COR-L47 (cell line): Measurements from ENCODE around the gene ATRN.
"Not testable (repeated sequence)": the region's sequence is repeated elsewhere in the genome, so short reads cannot be mapped to it uniquely, and the experiment has no call there.

Source experiments
- DNase-seq: peaks from one replicate; lab custom pipeline; 2025; lab: John Stamatoyannopoulos, UW

ATRN gene

GRCh38 chr20:3470627-3471396 is at the start of gene ATRN:
TSS of gene ATRN (plus strand) at chr20:3471018. CDS start at chr20:3471108, 90 bp downstream.
- DNase-seq = peak; percentile 83

GRCh38 chr20:3421985-3422384 is 48.8 kb upstream of the ATRN start:
- no peak for DNase-seq

DNA sequence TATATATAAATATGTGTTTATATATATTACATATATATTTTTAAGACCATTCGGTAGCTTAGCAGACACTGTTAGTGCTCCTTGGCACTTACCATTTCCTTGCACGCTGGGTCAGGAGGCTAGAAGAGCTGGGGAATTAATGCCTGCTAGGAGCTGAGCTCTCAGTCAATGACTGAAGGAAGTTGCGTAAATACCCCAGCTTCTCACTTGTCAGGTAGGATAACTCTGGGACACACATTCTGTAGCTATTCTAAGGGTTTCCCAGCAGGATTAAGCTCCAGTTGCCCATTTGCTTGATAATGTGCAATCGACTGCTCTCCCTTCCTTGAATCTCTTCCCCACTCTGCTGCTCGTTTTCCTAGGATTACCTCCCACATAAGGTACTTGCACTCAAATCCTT is 47.7 kb upstream of the ATRN start:
- no peak for DNase-seq

- not testable (repeated sequence) for DNase-seq
These were observed 44.1 kb upstream of the ATRN start for GRCh38 chr20:3426766-3427165.

DNA sequence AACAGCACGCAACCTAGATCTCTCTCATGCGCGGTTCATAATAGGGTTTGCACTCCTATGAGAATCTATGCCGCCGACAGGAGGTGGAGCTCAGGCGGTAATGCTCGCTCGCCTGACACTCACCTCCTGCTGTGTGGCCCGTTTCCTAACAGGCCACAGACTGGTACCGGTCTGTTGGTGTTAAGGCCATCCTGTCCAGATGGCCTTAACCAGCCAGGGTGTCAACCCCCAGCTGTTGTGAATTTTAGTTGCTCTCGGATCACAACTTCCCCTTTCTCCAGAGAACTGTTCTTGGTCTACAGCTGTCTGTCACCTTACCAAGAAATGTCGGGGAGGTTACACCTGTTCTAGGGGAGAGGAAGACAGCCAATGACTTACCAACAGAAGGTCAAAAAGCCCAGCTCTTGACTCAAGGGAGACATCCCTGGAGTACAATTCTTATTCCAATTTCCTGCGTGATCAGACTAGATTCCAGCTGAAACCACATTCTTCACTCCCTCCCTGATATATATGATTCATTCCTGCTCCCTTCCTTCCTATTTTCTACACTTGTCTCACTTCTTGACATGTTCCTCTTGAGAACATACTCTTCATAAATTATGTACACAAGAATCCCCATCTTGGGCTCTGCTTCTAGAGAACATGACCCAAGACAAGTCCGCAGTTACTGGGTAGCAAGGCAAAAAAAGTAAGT is 40.3 kb upstream of the ATRN start:
- DNase-seq = no peak

DNA sequence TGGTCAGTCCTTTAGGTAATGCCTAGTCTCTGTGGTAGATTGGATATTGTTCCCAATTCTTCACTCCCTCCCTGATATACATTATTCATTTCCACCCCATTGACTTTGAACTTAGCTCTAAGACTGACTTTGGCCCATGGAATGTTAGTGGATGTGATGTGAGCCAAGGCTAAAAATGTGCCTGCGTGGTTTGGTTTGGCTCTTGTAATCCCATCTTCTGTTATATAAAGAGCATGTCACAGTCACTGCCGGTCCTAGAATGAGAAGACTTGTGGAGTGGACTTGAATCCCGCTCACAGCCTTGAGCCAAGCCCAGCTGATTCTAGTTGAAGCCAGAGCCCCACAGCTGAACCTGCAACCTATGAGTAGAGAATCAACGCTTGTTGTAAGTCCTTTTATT is 39.7 kb upstream of the ATRN start:
- DNase-seq = no peak

GRCh38 chr20:3432844-3433243 is 38.0 kb upstream of the ATRN start:
- no peak for DNase-seq

GRCh38 chr20:3433744-3434143 is 37.1 kb upstream of the ATRN start:
- no peak for DNase-seq

DNA sequence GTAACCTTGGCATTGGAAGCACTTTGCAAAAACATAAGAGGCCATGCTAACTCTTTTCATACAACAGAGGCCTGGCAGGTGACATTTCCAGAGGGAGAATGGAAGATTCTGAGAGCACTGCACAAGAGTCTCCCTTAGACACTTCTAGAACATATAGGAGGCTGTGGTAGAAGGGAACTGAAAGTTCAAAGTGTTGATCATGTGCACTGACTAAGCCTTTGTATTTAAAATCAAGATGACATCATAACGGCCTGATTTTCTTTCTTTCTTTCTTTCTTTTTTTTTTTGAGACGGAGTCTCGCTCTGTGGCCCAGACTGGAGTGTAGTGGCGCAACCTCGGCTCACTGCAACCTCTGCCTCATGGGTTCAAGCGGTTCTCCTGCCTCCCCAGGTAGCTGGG is 36.6 kb upstream of the ATRN start:
- DNase-seq = no peak

DNA sequence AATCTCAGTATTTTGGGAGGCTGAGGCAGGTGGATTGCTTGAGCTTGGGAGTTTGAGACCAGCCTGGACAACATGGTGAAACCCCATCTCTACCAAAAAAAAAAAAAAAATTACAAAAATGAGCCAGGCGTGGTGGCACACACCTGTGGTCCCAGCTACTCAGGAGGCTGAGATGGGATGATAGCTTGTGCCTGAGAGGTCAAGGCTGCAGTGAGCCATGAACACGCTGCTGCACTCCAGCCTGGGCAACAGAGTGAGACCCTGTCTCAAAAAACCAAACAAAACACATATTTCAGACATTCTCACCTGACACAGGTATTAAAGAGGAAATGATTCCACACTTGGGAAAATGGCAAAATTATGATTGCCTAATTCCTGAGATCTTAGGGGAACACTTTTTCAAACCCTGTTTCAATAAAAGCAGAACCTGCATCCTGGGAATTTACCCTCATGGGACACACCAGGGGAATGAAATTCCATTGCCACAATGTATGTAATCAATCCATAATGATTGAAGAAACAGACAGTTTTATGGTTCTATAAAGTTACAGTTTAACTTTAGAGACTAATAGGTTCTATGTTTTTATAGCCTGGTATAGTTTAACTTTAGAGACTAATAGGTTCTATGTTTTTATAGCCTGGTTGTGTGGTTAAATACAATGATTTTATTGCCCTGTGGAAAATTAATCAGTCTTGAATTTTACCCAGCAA is 33.8 kb upstream of the ATRN start:
- no peak for DNase-seq

GRCh38 chr20:3446779-3447178 is 24.0 kb upstream of the ATRN start:
- no peak for DNase-seq

- DNase-seq = no peak
These were observed 23.5 kb upstream of the ATRN start for GRCh38 chr20:3447321-3447720.

DNA sequence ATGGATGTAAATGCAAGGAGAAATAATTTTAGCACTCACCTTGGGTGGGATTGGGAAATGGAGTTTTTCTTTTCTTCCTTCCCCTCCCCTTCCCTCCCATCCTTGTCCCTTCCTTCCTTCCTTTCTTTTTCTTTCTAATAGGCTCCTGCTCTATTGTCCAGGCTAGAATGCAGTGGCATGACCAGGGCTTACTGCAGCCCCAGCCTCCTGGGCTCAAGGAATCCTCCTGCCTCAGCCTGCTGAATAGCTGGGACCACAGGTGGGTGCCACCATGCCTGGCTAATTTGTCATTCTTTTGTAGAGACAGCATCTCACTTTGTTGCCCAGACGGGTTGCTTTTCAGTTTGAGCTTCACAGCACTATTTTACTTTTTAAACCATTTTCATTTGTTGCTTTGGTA is 21.5 kb upstream of the ATRN start:
- no peak for DNase-seq

DNA sequence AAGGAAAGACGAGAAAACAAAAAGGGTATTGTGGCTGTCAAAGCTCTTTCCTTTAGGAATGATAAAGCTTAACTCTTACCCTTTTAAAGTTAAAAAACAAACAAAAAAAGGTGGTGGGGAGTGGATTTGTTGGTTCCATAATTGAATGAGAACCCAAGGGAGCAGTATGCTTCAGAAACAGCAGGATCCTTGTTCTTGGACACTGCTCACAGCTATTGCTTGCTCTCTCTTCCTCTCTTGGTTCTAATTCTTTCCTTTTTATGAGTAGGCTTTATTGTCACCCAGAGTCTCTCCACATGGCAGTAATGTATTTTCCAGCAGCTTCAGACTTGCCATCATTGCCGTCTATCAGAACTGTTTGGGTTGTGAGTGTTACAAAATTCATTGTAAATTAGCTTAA is 18.7 kb upstream of the ATRN start:
- DNase-seq = no peak

DNA sequence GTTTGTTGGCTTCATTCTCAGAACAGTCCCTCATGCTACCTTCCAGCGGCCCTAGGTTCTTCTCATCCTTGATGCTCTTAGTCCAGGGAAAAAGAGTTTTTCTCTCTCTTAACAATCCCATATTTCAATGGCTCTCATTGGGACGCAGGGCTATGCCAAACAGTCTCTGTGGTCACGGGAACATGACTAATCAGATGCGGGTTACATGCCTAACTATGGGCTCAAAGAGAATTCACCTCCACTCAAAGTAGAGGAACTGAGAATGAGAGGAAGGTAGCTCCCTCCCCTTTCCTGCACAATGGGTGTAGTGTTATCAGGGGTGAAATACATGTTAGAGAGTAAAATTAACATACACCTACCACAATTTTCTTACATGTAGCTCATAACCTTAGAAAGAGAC is 18.1 kb upstream of the ATRN start:
- no peak for DNase-seq

DNA sequence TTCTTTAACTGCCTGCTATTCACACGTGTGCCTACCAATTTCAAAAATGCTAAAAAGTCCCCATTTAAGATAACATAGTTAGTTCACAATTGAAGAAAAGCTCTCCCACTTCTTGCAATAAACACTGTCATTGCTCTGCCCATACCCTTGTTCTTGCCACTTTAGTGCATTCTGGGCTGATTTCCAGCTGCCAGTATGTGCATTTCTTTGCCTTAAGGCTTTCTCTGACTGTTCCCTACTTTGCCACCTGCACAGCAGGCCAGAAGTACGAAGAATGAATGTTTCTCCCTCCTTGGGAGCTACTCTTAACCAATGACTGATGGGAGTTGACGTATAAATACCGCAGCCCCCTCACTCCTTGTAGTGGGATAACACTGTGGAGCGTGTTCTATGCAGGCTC is 16.0 kb upstream of the ATRN start:
- no peak for DNase-seq

- no peak for DNase-seq
These were observed 14.2 kb upstream of the ATRN start for GRCh38 chr20:3456648-3457047.

GRCh38 chr20:3459881-3460307 is 10.9 kb upstream of the ATRN start:
- DNase-seq = no peak

GRCh38 chr20:3461211-3461771 is 9.5 kb upstream of the ATRN start:
- DNase-seq = no peak

DNA sequence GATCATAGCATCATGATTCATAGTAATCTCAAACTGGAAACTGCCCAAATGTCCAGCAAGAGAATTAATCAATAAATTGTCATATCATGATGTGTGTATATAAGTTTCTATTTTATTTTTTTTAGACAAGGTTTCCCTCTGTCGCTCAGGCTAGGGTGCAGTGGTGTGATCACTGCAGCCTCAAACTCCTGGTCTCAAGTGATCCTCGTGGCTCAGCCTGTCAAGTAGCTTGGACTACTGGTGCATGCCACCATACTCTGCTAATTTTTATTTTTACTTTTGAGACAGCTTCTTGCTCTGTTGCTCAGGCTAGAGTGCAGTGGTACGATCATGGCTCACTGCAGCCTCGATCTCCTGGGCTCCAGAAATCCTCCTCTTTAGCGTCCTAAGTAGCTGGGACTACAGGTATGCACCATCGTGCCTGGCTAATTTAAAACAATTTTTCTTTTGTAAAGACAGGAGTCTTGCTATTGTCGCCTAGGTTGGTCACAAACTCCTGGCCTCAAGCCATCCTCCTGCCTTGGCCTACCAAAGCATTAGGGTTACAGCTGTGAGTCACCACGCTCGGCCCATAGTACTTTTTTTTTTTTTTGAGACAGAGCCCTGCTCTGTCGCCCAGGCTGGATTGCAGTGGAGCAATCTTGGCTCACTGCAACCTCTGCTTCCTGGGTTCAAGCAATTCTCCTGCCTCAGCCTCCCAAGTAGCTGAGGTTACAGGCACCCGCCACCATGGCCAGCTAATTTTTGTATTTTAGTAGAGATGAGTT is 8.7 kb upstream of the ATRN start:
- no peak for DNase-seq

DNA sequence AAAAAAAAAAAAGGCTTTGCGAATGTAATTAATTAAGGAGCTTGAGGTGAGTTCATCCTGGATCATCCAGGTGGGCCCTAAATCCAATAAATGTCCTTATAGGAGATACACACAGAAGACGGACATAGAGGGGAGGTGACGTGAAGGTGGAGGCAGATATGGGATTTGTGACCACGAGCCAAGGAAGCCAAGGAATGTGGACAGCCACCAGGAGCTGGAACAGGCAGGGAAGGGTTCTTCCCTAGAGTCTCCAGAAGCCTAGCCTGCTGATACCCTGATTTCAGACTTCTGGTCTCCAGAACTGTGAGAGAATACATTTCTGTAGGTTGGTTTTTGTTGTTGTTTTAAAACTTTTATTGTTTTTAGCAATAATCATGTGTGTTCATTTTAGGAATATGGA is 6.7 kb upstream of the ATRN start:
- DNase-seq = no peak

GRCh38 chr20:3465301-3465700 is 5.5 kb upstream of the ATRN start:
- no peak for DNase-seq
